Activated CD8-positive, alpha-beta memory T cell treated with anti-CD3 and anti-CD28 coated beads, Interleukin-2, amount 10 ng/mL, durations not matched to agents 7 days and 5 days (primary cell): ENCODE results near the gene LRP2. TPM values are rescaled to one million over a fixed set of nuclear protein-coding genes. Genes with fewer than 3 reads are reported as not detected.
"Not testable (repeated sequence)": the region's sequence is repeated elsewhere in the genome, so short reads cannot be mapped to it uniquely, and the experiment has no call there.

Experiments used
- ATAC-seq: fragments of 150-1000 bp; cut with Tn5 transposase; one replicate; pipeline ENCODE4 v1.10.0; 2021; ENCODE audit warnings: moderate library complexity
- CTCF ChIA-PET: fragments of 350-600 bp; sonication (Branson Sonifier 250); formaldehyde crosslinking; loops from one replicate; lab custom pipeline; 2021; ENCODE audit warnings: antibody characterized with exemption; lab: Charles Lee
- DNase-seq: peaks from one replicate; pipeline ENCODE4 v3.0.0-alpha.2; 2020
- H3K27ac Mint-ChIP-seq: one replicate; pipeline ENCODE4 v1.8.0; 2021; ENCODE audit warnings: mild to moderate bottlenecking, mixed read lengths
- H3K27me3 Mint-ChIP-seq: one replicate; pipeline ENCODE4 v1.8.0; 2021; ENCODE audit warnings: mixed read lengths
- H3K36me3 Mint-ChIP-seq: one replicate; pipeline ENCODE4 v1.8.0; 2021; ENCODE audit warnings: mild to moderate bottlenecking, mixed read lengths
- H3K4me1 Mint-ChIP-seq: one replicate; pipeline ENCODE4 v1.8.0; 2021; ENCODE audit warnings: mixed read lengths
- H3K4me3 Mint-ChIP-seq: one replicate; pipeline ENCODE4 v1.8.0; 2021; ENCODE audit warnings: mild to moderate bottlenecking, moderate library complexity, mixed read lengths
- H3K9me3 Mint-ChIP-seq: one replicate; pipeline ENCODE4 v1.8.0; 2022; ENCODE audit warnings: low read depth, mixed read lengths
- total RNA-seq, 2 experiments: library from RNA; stranded (reverse); gene quantifications; one replicate each; pipeline ENCODE4 v1.2.3, GENCODE V29; 2021

Gene LRP2
- total RNA-seq, 2 experiments from 2014 or later = 0.44 to 0.68 TPM

DNA sequence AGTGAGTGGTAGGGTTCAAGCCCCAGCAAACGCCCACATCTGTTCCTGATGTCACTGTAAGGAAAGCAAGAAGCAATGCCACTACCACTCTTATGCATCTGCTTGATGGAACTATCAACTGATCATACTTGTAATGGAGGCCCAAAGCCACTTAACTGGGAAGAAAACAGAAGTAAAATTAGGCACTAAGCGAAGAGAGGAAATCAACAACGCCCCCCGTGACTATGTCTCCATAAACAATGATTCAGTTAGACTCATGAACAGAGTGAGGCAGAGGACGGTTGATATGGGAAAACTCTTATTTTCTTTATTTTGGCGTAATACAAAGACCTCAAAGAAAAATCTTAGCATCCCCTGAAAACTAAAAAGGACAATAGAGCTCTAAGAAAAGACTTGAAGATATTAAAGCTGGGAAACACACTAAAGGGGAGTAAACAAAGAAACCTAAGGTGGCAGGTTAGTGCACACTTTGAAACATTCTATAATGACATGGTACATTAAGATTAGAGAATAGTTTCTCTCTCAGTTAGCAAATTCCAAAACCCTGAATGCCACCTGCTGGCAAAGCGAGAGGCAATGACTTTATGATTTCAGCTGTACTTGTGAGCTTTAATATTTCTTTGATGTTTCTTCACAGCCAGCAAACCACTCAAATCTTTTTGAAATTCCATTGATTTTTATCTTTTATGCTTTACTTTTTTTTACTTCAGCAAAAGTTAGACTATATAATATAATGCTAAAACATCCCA lies 86.5 kb downstream of the LRP2 start:
- Mint-ChIP-seq H3K4me3 (no peak overlapping the region), H3K4me1 (no peaks in the 10 kb centered on the region), H3K27me3 (peaks cover 38% of the 10 kb centered on the region), H3K9me3 (no peaks in the 10 kb centered on the region), H3K27ac (no peak overlapping the region), H3K36me3 (no peaks in the 10 kb centered on the region)
- CTCF ChIA-PET = interaction anchor here (0.6 to 2.4 kb wide), 3 partner anchors 9 to 166 kb away, joined by 3 to 8 read pairs (median 3); no protein-coding TSS in a partner anchor
- ATAC-seq (no peak), DNase-seq (no peak)

- Mint-ChIP-seq H3K4me1 (no peaks in the 10 kb centered on the region), H3K9me3 (no peaks in the 10 kb centered on the region), H3K27ac (no peak overlapping the region), H3K36me3 (no peaks in the 10 kb centered on the region), H3K4me3 (no peak overlapping the region), H3K27me3 (peaks cover 23% of the 10 kb centered on the region)
- ATAC-seq = no peak
- CTCF ChIA-PET = no interaction called here
- no peak for DNase-seq
These were observed 90.3 kb downstream of the LRP2 start for GRCh38 chr2:169272010-169272409.

GRCh38 chr2:169270574-169270973 lies 91.8 kb downstream of the LRP2 start:
- DNase-seq, CTCF ChIA-PET, H3K27ac Mint-ChIP-seq, H3K36me3 Mint-ChIP-seq, H3K9me3 Mint-ChIP-seq, H3K4me3 Mint-ChIP-seq, ATAC-seq, H3K4me1 Mint-ChIP-seq: not testable (repeated sequence)
- H3K27me3 Mint-ChIP-seq = peaks cover 22% of the 10 kb centered on the region

- DNase-seq = no peak
- H3K4me1 Mint-ChIP-seq = no peaks in the 10 kb centered on the region
- no peak overlapping the region for H3K27ac Mint-ChIP-seq
- ATAC-seq = no peak
- no peaks in the 10 kb centered on the region for H3K36me3 Mint-ChIP-seq
- H3K27me3 Mint-ChIP-seq = peaks cover 16% of the 10 kb centered on the region
- H3K9me3 Mint-ChIP-seq = no peaks in the 10 kb centered on the region
- no peak overlapping the region for H3K4me3 Mint-ChIP-seq
- CTCF ChIA-PET = no interaction called here
These were observed 96.7 kb downstream of the LRP2 start for GRCh38 chr2:169265591-169265990.

DNA sequence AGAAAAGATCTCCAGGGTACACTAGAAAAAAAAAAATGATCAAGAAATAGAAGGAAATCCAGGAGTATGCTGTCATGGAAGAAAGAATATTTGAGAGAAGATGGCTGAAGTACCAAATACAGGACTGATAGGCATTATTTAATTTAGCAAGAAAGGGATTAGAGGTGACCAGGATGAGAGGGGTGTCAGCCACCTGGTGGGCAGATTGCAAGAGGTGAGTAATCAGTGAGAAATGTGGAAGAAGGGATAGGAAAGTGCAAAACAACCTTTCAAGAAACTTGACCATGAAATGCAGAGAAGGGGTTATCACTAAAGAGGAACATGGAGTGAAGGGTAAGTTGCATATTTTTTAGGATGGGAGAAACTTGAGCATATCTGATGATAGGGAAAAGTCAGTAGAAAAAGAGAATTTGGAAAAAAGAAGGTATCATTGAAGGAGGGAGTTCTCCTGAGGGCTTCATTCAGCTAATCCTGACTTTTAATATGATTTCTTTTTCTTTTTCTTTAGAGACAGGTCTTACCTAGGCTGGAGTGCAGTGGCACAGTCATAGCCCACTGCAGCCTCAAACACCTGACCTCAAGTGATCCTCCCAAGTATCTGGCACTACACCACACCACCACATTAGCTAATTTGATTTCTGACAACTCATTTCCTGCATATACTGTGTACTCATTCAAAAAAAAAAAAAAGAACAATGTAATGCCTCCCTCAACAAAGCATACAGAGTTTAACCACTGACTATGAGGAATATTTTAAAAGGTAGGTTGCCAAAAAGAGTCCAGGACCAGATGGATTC lies 101.3 kb downstream of the LRP2 start:
- Mint-ChIP-seq H3K9me3 (no peaks in the 10 kb centered on the region), H3K27me3 (peaks cover 22% of the 10 kb centered on the region), H3K36me3 (no peaks in the 10 kb centered on the region), H3K27ac (no peak overlapping the region), H3K4me1 (no peaks in the 10 kb centered on the region), H3K4me3 (no peak overlapping the region)
- CTCF ChIA-PET = no interaction called here
- DNase-seq (no peak), ATAC-seq (no peak)

DNA sequence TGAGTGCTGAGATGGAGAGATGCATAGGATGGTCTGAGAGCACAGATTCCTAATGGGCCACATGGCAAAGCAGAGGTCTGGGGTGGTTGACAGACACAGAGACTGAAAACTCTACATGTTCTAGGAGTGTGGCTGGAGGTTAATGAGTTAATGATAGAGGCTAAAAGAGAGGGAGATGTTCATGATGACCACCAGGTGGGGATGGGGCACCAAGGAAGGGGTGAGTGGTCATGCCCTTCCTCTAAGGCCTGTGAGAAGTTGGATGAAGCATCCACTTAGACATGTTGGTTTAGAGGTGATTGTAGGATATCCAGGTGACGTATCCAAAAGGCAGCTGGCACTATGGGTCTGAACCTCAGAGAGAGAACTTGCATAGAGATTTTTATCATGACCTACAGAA lies 102.1 kb downstream of the LRP2 start:
- no peaks in the 10 kb centered on the region for H3K36me3 Mint-ChIP-seq
- ATAC-seq (no peak), DNase-seq (no peak)
- H3K9me3 Mint-ChIP-seq = no peaks in the 10 kb centered on the region
- CTCF ChIA-PET = no interaction called here
- H3K4me1 Mint-ChIP-seq = no peaks in the 10 kb centered on the region
- no peak overlapping the region for H3K4me3 Mint-ChIP-seq
- peaks cover 23% of the 10 kb centered on the region for H3K27me3 Mint-ChIP-seq
- H3K27ac Mint-ChIP-seq = no peak overlapping the region

DNA sequence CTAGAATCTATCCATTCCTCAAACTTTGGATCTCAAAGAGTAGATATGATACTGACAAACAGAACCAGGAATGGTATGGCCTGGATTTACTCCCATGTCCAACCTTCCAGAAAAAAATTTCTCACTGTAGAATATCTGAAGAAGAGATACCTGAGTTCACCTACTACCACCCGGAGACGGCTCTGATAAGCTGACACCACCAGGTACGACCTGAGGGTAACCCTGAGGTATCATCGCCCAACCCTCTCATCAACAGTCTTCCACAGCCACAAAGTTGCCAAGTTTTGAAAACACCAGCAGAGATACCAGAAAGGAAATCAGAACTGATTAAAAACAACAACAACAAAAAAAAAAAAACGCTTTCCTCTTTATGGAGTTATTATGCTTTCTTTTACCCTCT lies 102.9 kb downstream of the LRP2 start:
- peaks cover 20% of the 10 kb centered on the region for H3K27me3 Mint-ChIP-seq
- no peaks in the 10 kb centered on the region for H3K36me3 Mint-ChIP-seq

GRCh38 chr2:169258045-169258601 lies 104.2 kb downstream of the LRP2 start:
- DNase-seq = no peak
- Mint-ChIP-seq H3K36me3 (no peaks in the 10 kb centered on the region), H3K27me3 (peaks cover 20% of the 10 kb centered on the region), H3K27ac (no peak overlapping the region), H3K9me3 (no peaks in the 10 kb centered on the region), H3K4me1 (no peaks in the 10 kb centered on the region), H3K4me3 (no peak overlapping the region)
- ATAC-seq = no peak
- CTCF ChIA-PET = no interaction called here

More for the DNA sequence above, 102.9 kb downstream of the LRP2 start:
- DNase-seq (no peak), ATAC-seq (no peak)
- H3K4me1 Mint-ChIP-seq = no peaks in the 10 kb centered on the region
- no peak overlapping the region for H3K4me3 Mint-ChIP-seq
- CTCF ChIA-PET = no interaction called here
- no peaks in the 10 kb centered on the region for H3K9me3 Mint-ChIP-seq
- no peak overlapping the region for H3K27ac Mint-ChIP-seq

- no peaks in the 10 kb centered on the region for H3K9me3 Mint-ChIP-seq
- no peak overlapping the region for H3K27ac Mint-ChIP-seq
- CTCF ChIA-PET = no interaction called here
- no peaks in the 10 kb centered on the region for H3K36me3 Mint-ChIP-seq
- peaks cover 14% of the 10 kb centered on the region for H3K27me3 Mint-ChIP-seq
- no peaks in the 10 kb centered on the region for H3K4me1 Mint-ChIP-seq
- ATAC-seq = no peak
- no peak for DNase-seq
- no peak overlapping the region for H3K4me3 Mint-ChIP-seq
These were observed 107.6 kb downstream of the LRP2 start for GRCh38 chr2:169254774-169255173.

DNA sequence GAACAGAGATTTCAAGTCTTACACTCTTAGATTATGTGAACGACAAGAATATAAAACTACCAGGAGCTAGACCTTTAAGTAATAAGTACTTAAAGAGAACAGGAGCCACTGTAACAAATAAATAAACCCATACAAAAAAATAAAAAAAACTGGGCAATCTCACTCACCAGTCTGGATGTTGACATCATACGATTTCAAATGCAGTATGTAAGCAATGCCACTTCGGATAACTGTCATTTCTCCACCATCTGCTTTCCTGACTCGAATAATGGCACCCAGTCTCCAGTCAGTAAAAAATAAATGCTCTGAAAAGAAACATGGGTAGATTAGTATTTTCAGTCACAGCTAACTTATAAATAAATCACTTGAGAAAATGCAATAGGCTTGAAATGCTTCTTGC lies 115.1 kb downstream of the LRP2 start:
- Mint-ChIP-seq H3K27ac (no peak overlapping the region), H3K4me3 (no peak overlapping the region), H3K27me3 (peaks cover 10% of the 10 kb centered on the region), H3K9me3 (no peaks in the 10 kb centered on the region), H3K4me1 (no peaks in the 10 kb centered on the region), H3K36me3 (no peaks in the 10 kb centered on the region)
- CTCF ChIA-PET = no interaction called here
- ATAC-seq (no peak), DNase-seq (no peak)

DNA sequence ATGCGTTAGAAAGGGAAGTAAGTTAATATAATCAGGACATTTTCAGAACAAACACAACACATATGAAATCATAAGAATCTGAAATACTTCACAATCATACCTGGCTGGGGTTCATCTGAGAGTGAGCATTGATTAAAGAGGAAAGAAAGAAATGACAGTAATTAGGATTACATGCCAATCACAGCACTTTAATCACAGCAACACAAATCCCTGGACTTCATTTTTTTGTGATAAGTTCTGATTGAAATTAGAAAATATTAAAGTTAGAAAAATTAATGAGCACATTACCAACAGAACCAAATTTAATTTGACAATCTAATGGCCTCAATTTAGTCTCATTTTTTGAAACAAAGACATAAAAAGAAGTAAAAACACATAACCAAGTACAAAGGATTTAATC lies 121.9 kb downstream of the LRP2 start:
- H3K4me1 Mint-ChIP-seq = peaks cover 20% of the 10 kb centered on the region
- no peak overlapping the region for H3K27ac Mint-ChIP-seq
- H3K27me3 Mint-ChIP-seq = peaks cover 47% of the 10 kb centered on the region
- no peaks in the 10 kb centered on the region for H3K9me3 Mint-ChIP-seq
- DNase-seq (no peak), ATAC-seq (no peak)
- no peak overlapping the region for H3K4me3 Mint-ChIP-seq
- H3K36me3 Mint-ChIP-seq = peaks cover 3% of the 10 kb centered on the region
- CTCF ChIA-PET = no interaction called here

GRCh38 chr2:169237939-169238338 lies 124.4 kb downstream of the LRP2 start:
- DNase-seq (no peak), ATAC-seq (no peak)
- Mint-ChIP-seq H3K4me3 (no peak overlapping the region), H3K36me3 (peaks cover 3% of the 10 kb centered on the region), H3K27me3 (peaks cover 49% of the 10 kb centered on the region), H3K4me1 (peaks cover 20% of the 10 kb centered on the region), H3K9me3 (no peaks in the 10 kb centered on the region), H3K27ac (no peak overlapping the region)
- CTCF ChIA-PET = interaction anchor here (1.3 kb wide), 1 partner anchor 96 kb away, joined by 3 read pairs; no protein-coding TSS in a partner anchor

DNA sequence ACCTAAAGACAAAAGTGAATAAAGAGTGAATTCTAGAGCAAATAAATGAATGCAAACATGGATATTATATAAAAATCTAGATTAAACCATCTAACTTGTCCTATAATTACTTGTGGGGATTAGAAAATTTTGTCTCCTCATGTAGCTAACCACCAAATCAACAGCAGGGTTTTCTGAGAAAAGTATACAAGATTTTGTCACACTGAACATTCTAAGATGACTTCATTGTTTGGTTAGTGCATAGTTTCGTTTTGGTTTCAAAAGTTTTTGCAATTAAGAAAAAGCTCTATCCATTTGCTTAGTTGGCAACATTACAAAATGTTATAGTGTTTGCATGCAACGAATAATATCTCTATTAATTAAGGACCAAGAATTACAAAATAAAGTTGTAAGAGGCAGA lies 125.0 kb downstream of the LRP2 start:
- Mint-ChIP-seq H3K36me3 (peaks cover 3% of the 10 kb centered on the region), H3K9me3 (no peaks in the 10 kb centered on the region), H3K4me3 (no peak overlapping the region), H3K27me3 (peaks cover 44% of the 10 kb centered on the region), H3K27ac (no peak overlapping the region), H3K4me1 (peaks cover 20% of the 10 kb centered on the region)
- ATAC-seq (peak; percentile 47), DNase-seq (no peak)
- CTCF ChIA-PET = interaction anchor here (1.3 to 1.6 kb wide), 2 partner anchors 16 to 95 kb away, joined by 3 to 4 read pairs; no protein-coding TSS in a partner anchor
